Posterior cingulate gyrus (tissue), 11 donors: ENCODE measurements around the gene WDR45.
"Not testable (repeated sequence)": the region's sequence is repeated elsewhere in the genome, so short reads cannot be mapped to it uniquely, and the experiment has no call there.

ENCODE experiments used
- DNase-seq, 10 donors: peaks; one replicate each; pipeline versions ENCODE4 v3.0.0 to v3.0.0-alpha.2; 2020 to 2021; ENCODE audit warnings: mixed read lengths in 3 of 10
- intact Hi-C: fragments of 100-400 bp; cut with DNase I; formaldehyde crosslinking; loops from one replicate; pipeline ENCODE4 v1.15.1; 2023

The WDR45 gene

DNA sequence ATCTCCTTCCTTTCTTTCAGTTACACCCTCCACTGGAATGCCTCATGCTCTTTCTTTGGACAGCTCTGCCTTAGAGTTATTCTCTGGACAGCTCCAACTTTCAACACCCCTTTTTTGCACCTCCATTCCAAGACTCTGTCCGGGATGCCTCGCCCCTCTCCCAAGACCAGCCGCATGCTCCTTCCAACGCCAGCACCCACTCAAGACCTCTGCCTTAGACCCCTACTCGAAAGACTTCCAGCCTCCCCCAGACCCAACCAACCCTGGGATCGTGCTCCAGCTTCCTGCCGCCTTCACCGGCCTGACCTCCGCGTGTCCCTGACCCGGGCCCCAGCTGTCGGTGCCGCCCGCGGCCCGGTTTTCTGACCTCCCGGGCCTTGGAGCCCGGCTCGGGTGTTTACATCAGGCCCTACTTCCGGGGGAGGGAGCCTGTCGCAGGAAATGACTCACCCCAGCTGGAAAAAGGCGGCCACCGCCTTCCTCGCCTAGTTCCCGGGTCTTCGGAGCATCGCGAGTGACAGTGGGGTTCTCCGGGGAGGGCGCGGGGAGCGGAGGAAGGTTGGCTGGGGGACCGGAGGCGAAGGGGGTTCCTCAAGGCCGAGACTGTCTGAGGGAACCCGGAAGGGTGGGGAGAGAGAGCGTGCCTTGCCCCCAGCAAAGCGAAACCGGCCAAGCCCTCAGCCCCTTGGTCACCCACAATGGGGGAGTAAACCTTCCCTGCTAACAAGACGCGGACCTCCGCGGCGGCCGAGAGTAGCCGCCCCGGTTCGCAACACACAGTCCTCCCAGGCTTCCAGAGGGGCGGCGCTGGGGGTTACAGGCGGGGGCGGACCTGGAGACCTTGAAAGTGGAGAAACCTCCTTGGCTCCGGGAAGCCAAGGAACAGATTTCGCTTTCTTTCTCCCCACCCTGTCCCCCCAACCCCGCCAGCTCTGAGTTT is at the start of gene WDR45:
Gene WDR45 (minus strand): TSS at position 399 of the 940 bp plus-strand sequence. CDS start 1,792 bp downstream, outside the sequence.
- intact Hi-C loops = no loop called here
- peak; percentile 58 to 96 (median 72) for DNase-seq

DNA sequence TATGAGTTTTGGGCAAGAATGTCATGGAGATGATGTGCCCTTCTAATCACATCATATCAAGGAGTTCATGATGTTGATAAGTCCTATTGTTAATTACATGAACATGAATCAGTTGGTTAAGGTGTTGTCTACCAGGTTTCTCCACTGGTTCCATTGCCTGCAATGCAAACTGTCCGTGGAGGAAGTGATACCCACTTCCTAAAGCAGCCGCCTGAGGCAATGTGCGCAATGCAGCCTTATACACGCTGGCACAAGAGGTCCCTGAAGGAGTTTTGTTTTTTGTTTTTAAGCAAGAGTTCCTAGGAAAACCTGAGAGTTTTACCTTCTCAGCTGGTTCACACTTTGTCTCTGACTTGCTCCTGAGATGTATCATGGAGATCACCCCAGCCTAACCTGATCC is 49.7 kb upstream of the WDR45 start:
- peak in 1 of 10 donors; percentile 4 for DNase-seq
- intact Hi-C loops = no loop called here

DNA sequence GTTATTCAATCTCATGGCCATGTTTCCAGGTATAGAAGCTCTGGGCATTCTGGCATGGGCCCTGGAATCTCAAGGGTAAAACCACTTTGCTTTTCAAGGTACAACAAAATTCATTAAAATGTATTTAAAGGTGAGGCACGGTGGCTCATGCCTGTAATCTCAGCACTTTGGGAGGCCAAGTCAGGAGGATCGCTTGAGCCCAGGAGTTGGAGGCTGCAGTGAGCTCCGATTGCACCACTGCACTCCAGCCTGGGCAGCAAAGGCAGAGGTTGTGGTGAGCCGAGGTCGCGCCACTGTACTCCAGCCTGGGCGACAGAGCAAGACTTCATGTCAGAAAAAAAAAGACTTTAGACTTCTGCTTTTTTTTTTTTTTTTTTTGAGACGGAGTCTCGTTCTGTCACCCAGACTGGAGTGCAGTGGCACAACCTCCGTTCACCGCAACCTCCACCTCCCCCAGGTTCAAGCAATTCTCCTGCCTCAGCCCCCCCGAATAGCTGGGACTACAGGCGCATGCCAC is 48.1 kb upstream of the WDR45 start:
- DNase-seq = peak in 1 of 10 donors; percentile 39

DNA sequence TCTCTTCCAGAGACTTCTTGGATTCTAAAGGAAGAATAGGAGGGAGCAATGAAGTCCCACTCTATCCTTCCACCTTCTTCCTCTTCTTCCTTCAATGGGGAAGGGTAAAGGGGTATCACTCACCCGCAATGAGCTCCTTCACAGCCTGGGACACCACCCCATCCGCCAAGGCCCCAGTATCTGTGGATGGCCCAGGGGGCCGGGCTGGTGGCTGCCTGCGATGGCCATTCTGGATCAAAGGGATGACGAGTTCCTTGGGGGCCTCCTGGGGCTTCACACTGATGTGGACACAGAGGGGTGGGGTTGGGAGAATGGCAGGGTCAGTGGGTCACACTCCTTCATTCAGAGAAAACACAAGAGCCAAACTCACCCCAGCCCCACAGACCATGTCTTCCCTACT is 42.8 kb upstream of the WDR45 start:
- DNase-seq = peak in 1 of 10 donors; percentile 53
- intact Hi-C loops = no loop called here

More for the DNA sequence above, 48.1 kb upstream of the WDR45 start:
- intact Hi-C loops = not testable (repeated sequence)

DNA sequence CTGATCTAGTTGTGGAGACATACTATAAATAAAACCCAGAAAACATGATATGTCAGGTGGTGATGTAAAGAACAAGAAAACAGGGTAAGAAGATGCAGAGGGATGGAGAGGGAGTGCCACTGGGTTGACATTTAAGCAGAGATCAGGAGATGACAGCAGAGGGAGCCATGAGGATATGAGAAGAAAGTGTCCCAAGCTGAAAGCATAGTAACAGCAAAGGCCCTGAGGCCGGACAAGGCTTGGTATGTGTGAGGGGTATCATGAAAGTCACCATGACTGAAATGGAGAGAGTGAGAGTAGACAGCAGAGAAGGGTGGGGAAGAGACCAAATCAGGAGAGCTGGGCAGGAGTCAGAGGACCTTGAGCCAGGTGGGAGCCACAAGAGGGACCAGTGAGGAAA is 40.4 kb upstream of the WDR45 start:
- peak in 2 of 10 donors; percentile 2 to 4 for DNase-seq
- intact Hi-C loops = no loop called here

DNA sequence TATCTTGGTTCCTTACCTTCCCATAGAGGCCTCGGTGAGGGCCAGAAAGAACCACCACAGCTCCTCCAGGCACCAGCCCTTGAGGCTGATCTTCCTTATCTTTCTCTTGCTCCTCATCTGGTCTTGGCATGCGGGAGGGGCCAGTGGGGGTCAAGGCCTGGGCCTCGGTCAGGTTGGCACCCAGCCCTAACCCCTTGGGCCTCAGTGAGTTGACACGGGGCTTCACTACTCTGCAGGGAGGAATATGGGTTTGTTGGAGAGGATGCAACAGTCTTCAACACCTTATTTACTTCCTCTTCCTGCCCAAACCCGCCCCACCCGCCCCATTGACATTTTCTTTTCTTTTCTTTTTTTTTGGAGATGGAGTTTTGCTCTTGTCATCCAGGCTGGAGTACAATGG is 37.9 kb upstream of the WDR45 start:
- peak in 2 of 10 donors; percentile 5 to 37 for DNase-seq
- intact Hi-C loops = no loop called here

DNA sequence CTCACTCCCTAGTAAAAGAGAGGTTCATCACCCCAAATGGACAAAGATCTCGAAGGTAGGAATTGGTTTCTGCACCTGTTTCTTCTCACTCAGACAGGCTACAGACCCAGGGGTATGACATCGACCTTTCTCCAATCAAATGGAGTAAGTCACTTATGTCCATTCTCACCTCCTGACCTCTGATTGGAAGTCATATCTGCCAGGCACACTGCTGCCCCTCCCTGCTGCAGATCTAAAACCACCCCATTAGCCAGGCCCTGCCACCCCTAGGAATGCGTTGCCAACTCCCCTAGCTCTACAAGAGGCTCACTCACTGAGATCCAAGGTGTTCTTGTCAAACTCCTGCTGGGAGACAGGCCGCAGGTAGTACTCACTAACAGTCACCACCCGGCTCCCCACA is 37.0 kb upstream of the WDR45 start:
- peak in 2 of 10 donors; percentile 47 to 51 for DNase-seq
- intact Hi-C loops = no loop called here

DNA sequence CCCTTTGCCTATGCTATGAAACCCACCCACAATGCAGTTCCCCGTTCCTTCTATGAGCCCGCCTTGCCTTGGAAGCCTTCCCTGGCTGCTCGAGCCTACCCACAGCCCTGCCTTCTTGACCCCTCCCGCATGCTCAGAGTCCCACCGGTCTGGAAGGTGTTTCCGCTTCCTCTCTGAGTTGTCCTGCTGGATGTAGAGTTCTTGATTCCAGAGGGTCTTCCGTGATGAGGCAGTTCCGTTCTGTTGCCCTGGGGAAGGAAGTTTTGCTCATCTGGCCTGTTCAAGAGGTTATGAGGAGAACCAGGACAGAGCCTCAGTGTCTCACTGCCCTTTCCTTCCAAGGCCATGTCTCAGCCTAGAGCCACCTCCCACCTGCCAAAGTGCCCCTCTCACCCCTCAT is 36.4 kb upstream of the WDR45 start:
- intact Hi-C loops = no loop called here
- DNase-seq = peak in 1 of 10 donors; percentile 21

DNA sequence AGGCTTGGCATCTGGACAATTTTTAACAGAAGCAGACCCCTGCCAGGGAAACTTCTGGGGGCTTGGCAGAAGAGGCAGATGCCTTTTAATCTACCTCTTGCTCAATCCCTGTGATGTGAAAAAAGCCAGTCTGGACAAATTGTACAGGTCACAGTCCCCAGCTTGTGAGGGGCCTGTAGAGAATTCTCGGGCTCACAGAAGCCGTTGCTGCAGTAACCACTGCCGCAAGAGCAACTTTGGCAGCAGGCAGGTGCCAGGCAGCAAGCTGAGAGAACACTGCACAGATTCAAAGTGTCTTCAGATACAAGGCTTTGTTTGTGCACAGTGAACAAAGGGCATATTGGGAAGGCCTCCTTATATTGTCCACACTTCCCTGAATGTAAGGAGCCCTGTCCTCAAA is 32.1 kb upstream of the WDR45 start:
- peak in 7 of 10 donors; percentile 20 to 93 (median 52) for DNase-seq
- intact Hi-C loops = no loop called here

DNA sequence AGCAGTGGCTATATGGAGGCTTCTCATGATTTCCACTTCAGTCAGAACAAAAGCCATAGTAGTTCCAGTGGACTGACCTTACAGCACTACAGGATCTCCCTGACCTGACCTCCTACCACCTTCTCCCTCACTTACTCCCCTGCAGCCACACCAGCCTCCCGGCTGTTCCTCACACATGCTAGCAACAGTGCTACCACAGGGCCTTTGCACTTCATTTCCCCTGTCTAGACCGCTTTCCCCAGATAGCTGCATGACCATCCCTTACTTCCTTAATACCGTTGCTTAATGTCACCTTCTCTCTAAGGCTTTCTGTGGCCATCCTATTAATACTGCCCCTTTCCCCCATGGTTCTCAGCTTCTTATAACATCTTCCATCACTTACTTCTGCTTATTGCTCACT is 30.7 kb upstream of the WDR45 start:
- intact Hi-C loops = no loop called here
- peak in 1 of 10 donors; percentile 4 for DNase-seq

DNA sequence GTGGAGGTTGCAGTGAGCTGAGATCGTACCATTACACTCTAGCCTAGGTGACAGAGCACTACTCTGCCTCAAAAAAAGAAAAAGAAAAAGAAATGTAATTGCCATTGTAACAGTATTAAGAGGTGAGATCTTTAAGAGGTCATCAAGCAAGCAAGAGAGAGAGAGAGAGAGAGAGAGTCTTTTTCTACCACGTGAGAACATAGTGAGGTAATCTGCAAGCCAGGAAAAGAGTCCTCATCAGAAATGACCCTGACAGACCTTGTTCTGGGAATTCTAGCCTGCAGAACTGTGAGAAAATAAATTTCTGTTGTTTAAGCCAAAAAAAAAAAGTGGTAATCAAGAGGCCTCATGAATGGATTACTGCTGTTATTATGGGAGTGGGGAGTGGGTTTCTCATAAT is 29.0 kb upstream of the WDR45 start:
- no peak for DNase-seq
- intact Hi-C loops = loop anchor here (5.0 kb wide), 2 partner anchors 136 to 151 kb away; partner anchors contain the start of genes KCND1 and OTUD5

DNA sequence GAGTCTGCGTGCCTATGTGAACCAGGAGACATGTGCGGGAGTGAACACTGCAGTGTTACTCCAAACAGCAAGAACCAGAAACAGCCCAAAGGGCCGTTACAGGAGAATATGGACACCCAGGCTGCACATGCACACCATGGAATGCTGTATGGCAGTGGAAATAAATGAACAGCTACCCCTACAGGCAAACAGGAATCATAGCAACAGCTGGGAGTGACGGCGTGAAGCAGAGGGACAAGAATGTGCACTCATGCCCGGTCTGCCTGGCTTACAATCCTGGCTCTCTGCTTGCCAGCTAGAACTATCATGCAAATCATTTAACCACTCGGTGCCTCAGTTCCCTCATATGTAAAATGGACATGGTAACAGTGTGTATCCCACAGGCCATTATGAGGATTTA is 27.2 kb upstream of the WDR45 start:
- peak in 6 of 10 donors; percentile 9 to 91 (median 41) for DNase-seq
- intact Hi-C loops = loop anchor here (5.0 kb wide), 2 partner anchors 135 to 150 kb away; partner anchors contain the start of genes KCND1 and OTUD5

DNA sequence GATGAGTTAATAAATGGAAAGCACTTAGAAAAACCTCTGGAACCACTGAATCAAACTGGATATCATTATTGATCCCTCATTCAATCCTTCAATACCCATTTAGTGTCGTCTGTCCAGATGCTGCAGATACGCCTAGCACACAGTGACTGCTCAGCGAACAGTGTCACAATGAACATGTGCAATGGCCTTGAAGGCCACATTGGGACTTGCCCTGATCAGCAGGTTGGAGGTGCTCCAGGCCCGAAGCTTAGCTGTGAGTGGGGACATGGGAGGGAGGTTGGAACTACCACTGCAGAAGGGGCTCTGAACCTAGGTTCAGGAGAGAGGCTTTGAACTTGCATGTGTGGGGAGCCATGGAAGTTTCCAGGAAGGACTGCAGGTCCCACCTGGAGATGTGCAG is 26.6 kb upstream of the WDR45 start:
- peak in 2 of 10 donors; percentile 20 to 43 for DNase-seq
- intact Hi-C loops = loop anchor here (5.0 kb wide), 2 partner anchors 134 to 149 kb away; partner anchors contain the start of genes KCND1 and OTUD5

DNA sequence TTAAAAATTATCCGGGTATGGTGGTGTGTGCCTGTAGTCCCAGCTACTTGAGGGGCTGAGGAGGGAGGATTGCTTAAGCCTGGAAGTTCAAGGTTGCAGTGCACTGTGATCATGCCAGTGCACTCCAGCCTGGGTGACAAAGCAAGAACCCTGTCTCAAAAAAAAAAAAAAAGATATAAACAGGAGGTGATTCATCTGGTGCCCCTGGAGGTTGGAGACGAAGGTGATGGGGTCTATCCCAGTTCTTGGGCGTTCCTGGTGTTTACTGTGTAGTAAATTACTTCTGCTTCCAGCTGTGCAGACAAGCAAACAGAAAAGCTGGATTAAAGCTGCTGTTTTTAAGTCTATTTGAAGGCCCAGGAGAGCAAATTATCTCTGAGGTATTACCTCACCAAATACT is 23.9 kb upstream of the WDR45 start:
- DNase-seq = peak in 2 of 10 donors; percentile 3 to 18
- intact Hi-C loops = no loop called here

DNA sequence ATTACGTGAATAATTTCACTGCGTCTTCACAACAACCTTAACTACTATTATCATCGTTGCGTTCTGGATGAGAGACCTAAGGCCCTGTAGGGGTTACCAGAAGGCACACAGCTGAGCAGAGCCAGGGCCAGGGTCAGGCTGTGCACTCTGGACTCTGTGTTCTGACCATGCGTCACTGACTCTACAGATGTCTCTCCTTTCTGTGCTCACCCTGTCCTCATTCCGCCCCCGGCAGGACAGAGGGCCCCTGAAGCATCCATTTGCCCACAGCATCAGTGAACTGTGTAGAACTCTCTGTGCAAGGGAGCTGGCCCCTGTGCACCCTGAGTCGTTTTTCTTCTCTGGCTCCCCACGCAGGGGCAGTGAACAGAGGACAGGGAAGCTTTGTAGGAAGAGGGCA is 22.5 kb upstream of the WDR45 start:
- intact Hi-C loops = no loop called here
- DNase-seq = peak in 2 of 10 donors; percentile 8 to 35

DNA sequence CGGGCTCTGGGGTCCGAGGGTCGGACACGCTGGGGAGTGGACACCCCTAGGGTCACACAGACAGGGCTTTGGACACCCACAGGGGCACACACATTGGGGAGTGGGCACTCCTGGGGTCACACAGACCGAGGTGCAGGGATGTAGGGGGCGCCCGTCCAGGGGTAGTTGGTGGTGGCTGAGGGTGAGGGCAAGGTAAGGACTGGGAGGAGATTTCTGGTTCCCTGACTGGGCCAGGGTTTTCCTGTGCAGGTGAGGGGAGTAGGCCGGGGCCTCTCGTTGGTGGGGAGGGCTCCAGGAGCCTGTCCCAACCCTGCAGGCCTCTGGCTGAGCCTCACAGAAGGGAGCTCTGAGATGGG is 21.9 kb upstream of the WDR45 start:
- no peak for DNase-seq
- intact Hi-C loops = no loop called here

DNA sequence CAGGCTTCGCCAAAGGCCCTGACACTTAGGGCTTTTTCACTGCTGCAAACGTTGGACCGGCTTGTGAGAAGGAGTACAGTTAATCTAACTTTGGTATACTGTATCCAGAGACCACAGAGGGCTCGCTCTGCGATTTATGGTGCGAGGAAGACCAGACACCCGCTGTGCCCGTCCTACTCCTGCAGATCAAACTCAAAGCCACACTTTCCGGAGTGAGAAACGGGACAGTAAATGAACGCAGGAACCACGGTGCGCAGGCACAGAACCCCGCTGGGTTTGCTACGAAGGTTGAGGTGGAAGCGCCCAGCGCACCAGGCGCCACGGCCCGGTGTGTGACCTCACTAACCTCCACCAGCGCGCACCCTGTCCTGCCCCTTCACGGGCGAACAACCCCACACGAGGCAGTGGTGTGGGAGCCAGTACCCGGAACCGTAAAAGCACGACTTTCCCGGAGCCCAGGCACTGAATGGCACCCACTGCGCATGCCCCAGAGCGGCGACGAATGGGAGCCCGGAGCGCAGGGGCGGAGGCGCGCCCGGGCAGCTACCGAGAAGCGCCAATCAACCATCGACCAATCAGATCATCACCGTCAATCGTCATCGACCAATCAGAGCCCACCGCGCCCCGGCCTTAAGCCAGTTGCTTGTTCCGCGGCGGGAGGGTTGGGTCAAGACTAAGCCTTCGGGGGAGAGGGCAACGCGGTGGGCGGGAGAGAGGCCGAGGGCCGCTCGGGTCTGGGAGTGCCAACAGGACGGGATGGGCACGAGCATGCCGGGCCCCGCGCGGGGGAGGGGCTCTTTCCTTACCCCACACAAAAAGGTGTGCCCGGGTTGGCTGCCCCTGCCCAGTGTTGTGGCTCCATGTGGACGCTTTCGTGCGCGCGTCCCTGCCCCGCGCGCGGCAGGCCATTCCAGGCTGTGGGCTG is 21.3 kb upstream of the WDR45 start:
- peak; percentile 87 to 98 (median 88) for DNase-seq
- intact Hi-C loops = no loop called here

DNA sequence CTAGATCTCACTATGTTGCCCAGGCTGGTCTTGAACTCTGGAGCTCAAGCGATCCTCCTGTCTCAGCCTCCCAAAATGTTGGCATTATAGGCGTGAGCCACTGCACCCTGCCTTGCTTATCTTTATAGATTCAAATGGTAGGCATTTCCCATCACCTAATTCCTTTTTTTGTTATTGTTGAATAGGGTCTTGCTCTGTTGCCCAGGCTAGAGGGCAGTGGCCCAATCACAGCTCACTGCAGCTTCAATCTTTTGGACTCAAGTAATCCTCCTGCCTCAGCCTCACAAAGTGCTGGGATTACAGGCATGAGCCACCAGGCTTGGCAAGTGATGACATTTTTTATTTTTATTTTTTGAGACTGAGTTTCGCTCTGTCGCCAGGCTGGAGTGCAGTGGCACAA is 16.7 kb upstream of the WDR45 start:
- no peak for DNase-seq
- intact Hi-C loops = no loop called here

DNA sequence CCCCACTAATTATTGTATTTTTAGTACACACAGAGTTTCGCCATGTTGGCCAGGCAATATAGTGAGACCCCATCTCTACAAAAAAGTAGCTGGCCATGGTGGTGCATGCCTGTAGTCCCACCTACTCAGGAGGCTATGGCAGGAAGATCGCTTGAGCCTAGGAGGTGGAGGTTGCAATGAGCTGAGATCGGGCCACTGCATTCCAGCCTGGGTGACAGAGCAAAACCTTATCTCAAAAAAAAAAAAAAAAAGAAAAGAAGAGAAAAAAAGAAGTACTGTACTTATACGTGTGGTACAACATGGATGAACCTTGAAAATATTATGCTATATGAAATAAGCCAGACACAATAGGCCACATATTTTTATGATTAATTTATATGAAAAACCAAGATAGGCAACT is 9.9 kb upstream of the WDR45 start:
- no peak for DNase-seq
- intact Hi-C loops = no loop called here

DNA sequence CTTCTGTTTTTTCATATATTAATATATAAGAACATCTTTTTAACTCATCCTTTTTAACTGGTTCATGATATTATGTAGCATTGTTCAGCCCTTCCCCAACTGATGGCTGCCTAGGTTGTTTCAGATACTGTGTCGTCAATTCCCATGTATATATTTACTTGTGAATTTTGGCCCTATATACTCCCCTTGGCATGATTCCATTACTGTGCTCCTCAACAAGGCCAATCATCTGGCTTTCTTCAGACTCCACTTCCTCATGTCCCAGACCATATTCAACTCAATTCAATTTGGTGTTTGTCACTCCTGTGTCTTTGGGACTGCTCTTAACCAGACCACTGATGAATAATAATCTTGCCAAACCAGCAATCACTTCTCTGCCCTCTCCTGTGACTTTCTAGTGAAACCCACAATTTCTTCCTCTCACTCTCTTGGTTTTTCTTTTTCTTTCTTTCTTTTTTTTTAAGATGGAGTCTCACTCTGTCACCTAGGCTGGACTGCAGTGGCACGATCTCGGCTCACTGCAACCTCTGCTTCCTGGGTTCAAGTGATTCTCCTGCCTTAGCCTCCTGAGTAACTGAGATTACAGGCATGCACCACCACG is 2.7 kb upstream of the WDR45 start:
- intact Hi-C loops = no loop called here
- DNase-seq = peak in 1 of 10 donors; percentile 3
